ENCODE measurements around the gene PSENEN.

PSENEN gene

GRCh38 chr19:35730326-35730725 is 15.1 kb upstream of the PSENEN start:
- Histone ChIP-seq H3K27me3 (ENCODE audit: insufficient read depth, low read length, poor library complexity, severe bottlenecking) (no peaks in the 10 kb centered on the region), H3K4me1 (ENCODE audit: insufficient read depth, low read length, poor library complexity, severe bottlenecking) (no peaks in the 10 kb centered on the region), H3K4me3 (ENCODE audit: low read length, poor library complexity, severe bottlenecking) (no peak overlapping the region), H3K9me2 (replicated peaks; ENCODE audit: low read depth, low read length) (no peaks in the 10 kb centered on the region), H3K9ac (ENCODE audit: low read depth, low read length, poor library complexity, severe bottlenecking) (no peak overlapping the region), H3K9me3 (ENCODE audit: insufficient read depth, low read depth, low read length) (no peaks in the 10 kb centered on the region), H3F3A (ENCODE audit: low read depth) (no peaks in the 10 kb centered on the region), H2AFZ (ENCODE audit: low read length) (no peak overlapping the region), H3K79me2 (ENCODE audit: insufficient read depth, low read length) (no peaks in the 10 kb centered on the region), H3K36me3 (ENCODE audit: insufficient read depth, low read length) (peaks cover 56% of the 10 kb centered on the region; the same call in 1 of the 2 replicates), H3K4me2 (ENCODE audit: low read depth, low read length, poor library complexity, severe bottlenecking) (no peak overlapping the region), H4K20me1 (ENCODE audit: insufficient read depth, low read length, poor library complexity, severe bottlenecking) (no peaks in the 10 kb centered on the region)
- no peak for TF ChIP-seq CTCF (conservative IDR thresholded peaks at IDR 0.05; ENCODE audit: low read length)
- TF ChIP-seq EZH2phosphoT487 (IDR thresholded peaks at IDR 0.05; ENCODE audit: borderline replicate concordance): no peak

DNA sequence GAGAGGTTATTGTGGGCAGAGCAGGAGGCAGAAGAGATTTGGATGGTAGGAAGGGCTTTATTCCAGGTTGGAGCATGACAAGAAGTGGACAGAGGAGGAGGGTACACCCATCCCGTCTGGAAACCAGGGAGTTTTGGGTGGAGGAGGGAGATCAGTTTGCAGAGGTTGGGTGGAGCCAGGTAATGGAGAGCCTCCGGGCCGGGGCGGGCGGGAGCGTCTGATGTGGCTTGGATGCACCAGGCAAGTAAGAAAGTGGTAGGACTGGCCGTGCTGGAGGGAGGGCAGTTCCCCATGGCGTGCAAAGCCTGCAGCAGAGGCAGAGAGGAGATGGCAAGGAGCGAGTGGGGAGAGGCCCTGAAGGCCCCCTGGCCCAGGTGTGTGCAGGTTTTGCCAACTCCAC is 14.1 kb upstream of the PSENEN start:
- Histone ChIP-seq H3K4me1 (ENCODE audit: insufficient read depth, low read length, poor library complexity, severe bottlenecking) (no peaks in the 10 kb centered on the region), H3K9ac (ENCODE audit: low read depth, low read length, poor library complexity, severe bottlenecking) (no peak overlapping the region), H3F3A (ENCODE audit: low read depth) (no peaks in the 10 kb centered on the region), H3K79me2 (ENCODE audit: insufficient read depth, low read length) (no peaks in the 10 kb centered on the region), H2AFZ (ENCODE audit: low read length) (no peak overlapping the region), H3K4me3 (ENCODE audit: low read length, poor library complexity, severe bottlenecking) (no peak overlapping the region), H3K9me3 (ENCODE audit: insufficient read depth, low read depth, low read length) (no peaks in the 10 kb centered on the region), H3K4me2 (ENCODE audit: low read depth, low read length, poor library complexity, severe bottlenecking) (no peak overlapping the region), H3K9me2 (replicated peaks; ENCODE audit: low read depth, low read length) (no peaks in the 10 kb centered on the region), H3K27me3 (ENCODE audit: insufficient read depth, low read length, poor library complexity, severe bottlenecking) (no peaks in the 10 kb centered on the region), H4K20me1 (ENCODE audit: insufficient read depth, low read length, poor library complexity, severe bottlenecking) (no peaks in the 10 kb centered on the region), H3K36me3 (ENCODE audit: insufficient read depth, low read length) (peaks cover 47% of the 10 kb centered on the region; the same call in 1 of the 2 replicates)
- TF ChIP-seq CTCF (conservative IDR thresholded peaks at IDR 0.05; ENCODE audit: low read length): no peak
- no peak for TF ChIP-seq EZH2phosphoT487 (IDR thresholded peaks at IDR 0.05; ENCODE audit: borderline replicate concordance)

GRCh38 chr19:35731779-35732405 is 13.6 kb upstream of the PSENEN start:
- Histone ChIP-seq H3K27me3 (ENCODE audit: insufficient read depth, low read length, poor library complexity, severe bottlenecking) (no peaks in the 10 kb centered on the region), H3K4me2 (ENCODE audit: low read depth, low read length, poor library complexity, severe bottlenecking) (no peak overlapping the region), H3K36me3 (ENCODE audit: insufficient read depth, low read length) (peaks cover 48% of the 10 kb centered on the region; the same call in 1 of the 2 replicates), H3K4me3 (ENCODE audit: low read length, poor library complexity, severe bottlenecking) (no peak overlapping the region), H3K9ac (ENCODE audit: low read depth, low read length, poor library complexity, severe bottlenecking) (no peak overlapping the region), H4K20me1 (ENCODE audit: insufficient read depth, low read length, poor library complexity, severe bottlenecking) (no peaks in the 10 kb centered on the region), H3K4me1 (ENCODE audit: insufficient read depth, low read length, poor library complexity, severe bottlenecking) (no peaks in the 10 kb centered on the region), H3K79me2 (ENCODE audit: insufficient read depth, low read length) (no peaks in the 10 kb centered on the region), H3F3A (ENCODE audit: low read depth) (no peaks in the 10 kb centered on the region), H2AFZ (ENCODE audit: low read length) (no peak overlapping the region), H3K9me3 (ENCODE audit: insufficient read depth, low read depth, low read length) (no peaks in the 10 kb centered on the region), H3K9me2 (replicated peaks; ENCODE audit: low read depth, low read length) (no peaks in the 10 kb centered on the region)
- TF ChIP-seq CTCF (conservative IDR thresholded peaks at IDR 0.05; ENCODE audit: low read length) (no peak), EZH2phosphoT487 (IDR thresholded peaks at IDR 0.05; ENCODE audit: borderline replicate concordance) (no peak)

Measured in Loucy (cell line).